K562 (cell line): Measurements from ENCODE around the gene FOXR1. TPM values are rescaled to one million over a fixed set of nuclear protein-coding genes. Genes with fewer than 3 reads are reported as not detected.

Experiments used
- ATAC-seq: fragments of 200-7000 bp; cut with Tn5 transposase; 3 replicates; pipeline ENCODE4 v1.9.1; 2020; ENCODE audit warnings: moderate library complexity
- BruUV-seq: library from RNA; stranded (reverse); fragments of 400-500 nt; replicated peaks from 2 replicates; lab custom pipeline; 2021; lab: Mats Ljungman, UMichigan
- CTCF ChIA-PET: fragments of 300-600 bp; formaldehyde crosslinking; extraction: SDS; loops from one replicate; lab custom pipeline; 2021; ENCODE audit warnings: low intra/inter-chr PET ratio; lab: Yijun Ruan, JAX
- POLR2A ChIA-PET: fragments of 300-600, 350-650 bp; sonication (Branson Sonifier 250); formaldehyde crosslinking; extraction: SDS; loops from one replicate; lab custom pipeline; 2021; ENCODE audit warnings: antibody characterized with exemption, inconsistent platforms; lab: Yijun Ruan, JAX
- DNase-seq, 4 experiments: peaks; one replicate each; pipeline versions ENCODE4 v3.0.0 to v3.0.0-alpha.2; 2011 to 2018; ENCODE audit warnings: low spot score in 3 of 4, mixed read lengths in 3 of 4; ENCODE audit errors: extremely low read depth in 1 of 4
- FAIRE-seq: peaks from 2 replicates; lab custom pipeline; 2011; peaks lifted over from hg19 to GRCh38; lab: Jason Lieb, UNC
- H2AFZ ChIP-seq: 2 replicates; pipeline ENCODE4 v1.6.0; 2011; ENCODE audit warnings: low read depth, low read length, control low read depth, inconsistent platforms
- H3K27ac ChIP-seq: fragments of 200-600 bp; 3 replicates; pipeline ENCODE4 v1.8.0; 2011; ENCODE audit warnings: low read depth, mild to moderate bottlenecking, control low read depth, inconsistent platforms, low read length, moderate library complexity, mixed read lengths; ENCODE audit errors: extremely low read depth
- H3K27me3 ChIP-seq, 2 experiments: fragments of 300-600 bp in 1 of 2; 2 replicates in 1 of 2; 3 replicates in 1 of 2; pipeline versions ENCODE4 v1.6.0 to v1.8.0; 2011; ENCODE audit warnings: inconsistent platforms in 2 of 2, low read length in 2 of 2, mild to moderate bottlenecking in 1 of 2, mixed read lengths in 1 of 2, moderate library complexity in 1 of 2; ENCODE audit not compliant: control insufficient read depth in 2 of 2, insufficient read depth in 2 of 2
- H3K36me3 ChIP-seq: fragments of 300-600 bp; 3 replicates; pipeline ENCODE4 v1.8.0; 2011; ENCODE audit warnings: mild to moderate bottlenecking, low read length, inconsistent platforms; ENCODE audit not compliant: control insufficient read depth, insufficient read depth
- H3K4me1 ChIP-seq, 2 experiments: fragments of 200-600 bp in 1 of 2; replicated peaks in 1 of 2; 2 replicates in 1 of 2; 3 replicates in 1 of 2; pipeline versions ENCODE4 v1.5.1 to v1.8.0; 2011; ENCODE audit warnings: inconsistent platforms in 2 of 2, low read length in 2 of 2, mild to moderate bottlenecking in 1 of 2, mixed read lengths in 1 of 2, moderate library complexity in 1 of 2; ENCODE audit not compliant: control insufficient read depth in 2 of 2, insufficient read depth in 2 of 2
- H3K4me2 ChIP-seq: 2 replicates; pipeline ENCODE4 v1.6.1; 2011; ENCODE audit warnings: low read length, control low read depth, inconsistent platforms, mixed read lengths; ENCODE audit not compliant: insufficient read depth
- H3K4me3 ChIP-seq: fragments of 200-600 bp; sonication (generic), shearing (Covaris generic); 2 replicates; pipeline ENCODE4 v1.5.1; 2016; ENCODE audit warnings: control low read depth, inconsistent platforms
- H3K79me2 ChIP-seq: fragments of 200-600 bp; 3 replicates; pipeline ENCODE4 v1.8.0; 2011; ENCODE audit warnings: low read length, inconsistent platforms; ENCODE audit not compliant: control insufficient read depth, insufficient read depth
- H3K9ac ChIP-seq, 2 experiments: 2 replicates each; pipeline versions ENCODE4 v1.6.0 to v1.6.1; 2011; ENCODE audit warnings: low read depth in 2 of 2, low read length in 2 of 2, control low read depth in 1 of 2, inconsistent platforms in 1 of 2, mild to moderate bottlenecking in 1 of 2, mixed read lengths in 1 of 2; ENCODE audit not compliant: insufficient read depth in 1 of 2
- H3K9me1 ChIP-seq: one replicate; pipeline ENCODE4 v1.6.0; 2011; ENCODE audit warnings: inconsistent platforms, mild to moderate bottlenecking, low read length, moderate library complexity; ENCODE audit not compliant: control insufficient read depth, insufficient read depth
- H3K9me3 ChIP-seq: replicated peaks from 2 replicates; pipeline ENCODE4 v1.5.1; 2011; ENCODE audit warnings: low read depth, low read length, inconsistent platforms; ENCODE audit not compliant: control insufficient read depth, insufficient read depth
- H4K20me1 ChIP-seq: replicated peaks from 2 replicates; pipeline ENCODE4 v1.6.1; 2011; ENCODE audit warnings: low read length, inconsistent platforms, mixed read lengths; ENCODE audit not compliant: control insufficient read depth, insufficient read depth
- ATF1 ChIP-seq, 2 experiments: fragments of 450-650 bp in 1 of 2; IDR thresholded peaks; 2 replicates each; pipeline ENCODE4 v1.6.1; 2016; ENCODE audit warnings: missing compliant biosample characterization in 1 of 2, missing genetic modification characterization in 1 of 2
- CEBPB ChIP-seq: fragments of 450-650 bp; IDR thresholded peaks from 2 replicates; pipeline ENCODE4 v1.6.1; 2016; ENCODE audit warnings: missing genetic modification characterization, missing compliant biosample characterization
- KLF1 ChIP-seq: fragments of 450-650 bp; IDR thresholded peaks from 2 replicates; pipeline ENCODE4 v1.6.1; 2016; ENCODE audit warnings: missing genetic modification characterization, missing compliant biosample characterization
- MAFK ChIP-seq: IDR thresholded peaks from 2 replicates; pipeline ENCODE4 v1.6.1; 2011; ENCODE audit warnings: low read length, improper control_type of control experiment
- POLR2A ChIP-seq: fragments of 450-650 bp; conservative IDR thresholded peaks from 2 replicates; pipeline ENCODE4 v1.6.1; 2016
- ZNF143 ChIP-seq: sonication (generic); formaldehyde crosslinking; IDR thresholded peaks from 2 replicates; pipeline ENCODE4 v1.9.0; 2022; ENCODE audit warnings: mild to moderate bottlenecking, missing genetic modification reagents
- ZNF316 ChIP-seq: fragments of 450-650 bp; IDR thresholded peaks from 2 replicates; pipeline ENCODE4 v1.6.1; 2016
- ZNF354B ChIP-seq: fragments of 250-450 bp; sonication (Bioruptor Pico); IDR thresholded peaks from 2 replicates; pipeline ENCODE4 v1.4.0; 2020
- WGBS: fragments of 100-300 bp; shearing (Covaris generic); methylation state at CpG from one replicate; pipeline ENCODE4 v1.1.6; 2016; ENCODE audit warnings: low coverage, mixed read lengths; ENCODE audit not compliant: insufficient coverage; ENCODE audit errors: missing lambda C conversion rate; 5-methylcytosine and 5-hydroxymethylcytosine counted together
- in situ Hi-C: fragments of 300-500 bp; cut with MboI; formaldehyde crosslinking; loops from 4 replicates; pipeline ENCODE4 v1.15.0; 2018; ENCODE audit warnings: inconsistent platforms, mixed read lengths
- intact Hi-C: fragments of 100-400 bp; cut with micrococcal nuclease; formaldehyde crosslinking; loops from 2 replicates; pipeline ENCODE4 v1.14.2; 2022
- polyA plus RNA-seq, 8 experiments: library from polyadenylated mRNA; depleted of rRNA in 4 of 8; stranded (reverse) in 5 of 8; unstranded in 3 of 8; fragments of >200 nt; fragmentation: Nextera tagmentation in 2 of 8; fragmentation: Illumina TruSeq in 1 of 8; extraction: Ambion mirVana in 2 of 8; extraction: Trizol in 1 of 8; gene quantifications; 2 replicates each; pipeline versions ENCODE4 v1.2.1 to v1.2.3, GENCODE V29; 2011 to 2014; ENCODE audit warnings: inconsistent platforms in 1 of 8, missing spikeins in 1 of 8
- total RNA-seq, 7 experiments: library from RNA; depleted of rRNA in 6 of 7; stranded (reverse); fragments of >200 nt in 6 of 7; fragmentation: Illumina TruSeq in 2 of 7; extraction: Trizol in 2 of 7; gene quantifications; 2 replicates each; pipeline versions ENCODE4 v1.2.1 to v1.2.3, GENCODE V29; 2011 to 2021; ENCODE audit warnings: low replicate concordance in 1 of 7
- TF ChIP-seq, protein P1 (sequence below): fragments of 200-800 bp; sonication (Bioruptor generic); IDR thresholded peaks from 2 replicates; pipeline ENCODE4 v1.6.1; 2017; ENCODE audit warnings: missing genetic modification characterization, missing compliant biosample characterization
- TF ChIP-seq, protein P2 (sequence below): fragments of 250-450 bp; sonication (Bioruptor Pico); IDR thresholded peaks from 2 replicates; pipeline ENCODE4 v1.8.0; 2022; ENCODE audit warnings: moderate library complexity, mild to moderate bottlenecking, inconsistent platforms
- TF ChIP-seq, protein P3 (sequence below): IDR thresholded peaks from 2 replicates; pipeline ENCODE4 v1.6.1; 2014; ENCODE audit warnings: antibody characterized with exemption

The FOXR1 gene
- total and polyA plus RNA-seq, 9 of the 15 experiments (the other 6 are each of a cell fraction or from before 2014, with no cell fraction given) = not detected

DNA sequence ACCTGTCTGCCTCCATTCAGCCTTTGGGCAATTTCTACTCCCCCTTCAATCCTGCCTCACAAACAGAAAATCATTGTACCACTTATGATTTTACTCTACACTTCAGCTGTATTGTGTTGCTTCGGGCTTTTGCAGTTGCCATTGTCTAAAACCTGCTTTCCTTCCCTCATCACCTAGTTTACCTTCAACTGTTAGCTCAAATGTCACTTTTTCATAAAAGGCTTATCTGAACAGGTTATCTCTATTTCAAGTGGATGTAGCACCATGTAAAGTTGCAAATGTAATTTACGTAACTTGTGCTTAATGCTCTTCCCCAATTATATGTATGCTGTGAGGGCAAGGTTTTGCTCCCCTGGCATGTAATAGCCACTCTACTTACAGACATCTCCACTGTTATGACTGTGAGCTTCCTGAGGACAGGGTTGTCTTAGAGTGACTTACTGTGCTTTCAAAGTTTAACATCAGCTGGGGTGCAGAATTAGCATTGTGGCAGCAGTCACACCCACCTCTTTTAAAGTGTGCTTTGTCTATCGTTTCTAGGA is 41.1 kb downstream of the FOXR1 start:
- no peaks in the 10 kb centered on the region; the same call in 1 of the 2 replicates for H3K9me3 ChIP-seq
- DNase-seq (peak in 1 of 4 experiments; percentile 9), ATAC-seq (no peak), FAIRE-seq (no peak)
- H3K27me3 ChIP-seq = no peaks in the 10 kb centered on the region
- H3K4me2 ChIP-seq = no peak overlapping the region
- BruUV-seq = no TSS peak
- ChIA-PET CTCF (no interaction called here), POLR2A (interaction anchor here (1.0 to 5.9 kb wide), 3 partner anchors 9 to 16 kb away, joined by 3 to 33 read pairs (median 4); no protein-coding TSS in a partner anchor)
- H4K20me1 ChIP-seq = no peaks in the 10 kb centered on the region
- H3K79me2 ChIP-seq = peaks cover 26% of the 10 kb centered on the region
- WGBS = 78% methylated on average over 3 of the region's 3 CpGs
- H3K9me1 ChIP-seq = no peaks in the 10 kb centered on the region
- no peak overlapping the region for H3K27ac ChIP-seq
- H3K4me3 ChIP-seq = no peak overlapping the region
- H3K36me3 ChIP-seq = peaks cover 69% of the 10 kb centered on the region
- TF ChIP-seq ATF1 (CRISPR knock-in tag; IDR thresholded peaks at IDR 0.05) (no peak), ATF1 (tag; IDR thresholded peaks at IDR 0.05) (no peak), ZNF316 (peak; percentile 47)
- H2AFZ ChIP-seq = no peak overlapping the region
- no peak overlapping the region for H3K9ac ChIP-seq
- in situ Hi-C loops = no loop called here
- intact Hi-C loops = no loop called here
- H3K4me1 ChIP-seq = peaks cover 3 to 6% of the 10 kb centered on the region in 2 experiments; a peak in 3 of 5 replicates

DNA sequence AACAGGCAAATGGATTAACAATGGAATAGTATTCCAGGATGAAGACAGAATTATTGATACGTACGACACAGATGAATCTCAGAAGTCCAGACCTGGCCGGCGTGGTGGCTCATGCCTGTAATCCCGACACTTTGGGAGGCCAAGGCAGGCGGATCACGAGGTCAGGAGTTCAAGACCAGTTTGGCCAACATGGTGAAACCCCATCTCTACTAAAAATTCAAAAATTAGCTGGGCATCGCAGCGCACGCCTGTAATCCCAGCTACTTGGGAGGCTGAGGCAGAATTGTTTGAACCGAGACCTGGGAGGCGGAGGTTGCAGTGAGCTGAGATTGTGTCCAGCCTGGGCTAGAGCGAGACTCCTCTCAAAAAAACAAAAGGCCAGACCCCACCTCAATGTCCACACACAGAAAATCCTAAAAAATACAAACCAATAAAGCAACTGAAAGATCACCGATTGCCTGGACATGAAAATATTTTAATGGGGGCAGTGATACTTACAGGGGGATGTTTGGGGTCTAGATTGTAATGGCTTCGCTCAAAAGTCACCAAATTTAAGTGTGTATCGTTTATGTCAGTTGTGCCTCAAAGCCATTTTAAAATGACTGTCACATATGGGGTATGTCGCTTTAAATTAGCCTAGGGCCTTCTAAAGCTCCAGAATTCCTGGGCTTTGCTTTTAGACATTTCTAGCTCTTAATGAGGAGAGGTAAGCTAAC is 42.8 kb downstream of the FOXR1 start:
- Histone ChIP-seq H3K27me3 (no peaks in the 10 kb centered on the region), H2AFZ (no peak overlapping the region), H3K4me1 (peaks cover 3 to 9% of the 10 kb centered on the region in 2 experiments; a peak in 3 of 5 replicates), H3K4me3 (no peak overlapping the region), H3K9me1 (no peaks in the 10 kb centered on the region), H3K9me3 (no peaks in the 10 kb centered on the region; the same call in 1 of the 2 replicates), H3K9ac (no peak overlapping the region), H4K20me1 (no peaks in the 10 kb centered on the region), H3K4me2 (no peak overlapping the region), H3K36me3 (peaks cover 72% of the 10 kb centered on the region), H3K27ac (no peak overlapping the region), H3K79me2 (peaks cover 40% of the 10 kb centered on the region)
- WGBS = 91% methylated on average over 17 of the region's 17 CpGs
- FAIRE-seq (no peak), ATAC-seq (no peak), DNase-seq (peak in 2 of 4 experiments; percentile 9 to 11)
- intact Hi-C loops = no loop called here
- ChIA-PET POLR2A (interaction anchor here (0.9 to 5.9 kb wide), 6 partner anchors 11 to 396 kb away, joined by 3 to 33 read pairs (median 8); no protein-coding TSS in a partner anchor), CTCF (no interaction called here)
- BruUV-seq = no TSS peak
- in situ Hi-C loops = no loop called here
- TF ChIP-seq CEBPB (tag) = peak; percentile 37; the same call in 1 of the 2 replicates
- TF ChIP-seq, protein P1, sequence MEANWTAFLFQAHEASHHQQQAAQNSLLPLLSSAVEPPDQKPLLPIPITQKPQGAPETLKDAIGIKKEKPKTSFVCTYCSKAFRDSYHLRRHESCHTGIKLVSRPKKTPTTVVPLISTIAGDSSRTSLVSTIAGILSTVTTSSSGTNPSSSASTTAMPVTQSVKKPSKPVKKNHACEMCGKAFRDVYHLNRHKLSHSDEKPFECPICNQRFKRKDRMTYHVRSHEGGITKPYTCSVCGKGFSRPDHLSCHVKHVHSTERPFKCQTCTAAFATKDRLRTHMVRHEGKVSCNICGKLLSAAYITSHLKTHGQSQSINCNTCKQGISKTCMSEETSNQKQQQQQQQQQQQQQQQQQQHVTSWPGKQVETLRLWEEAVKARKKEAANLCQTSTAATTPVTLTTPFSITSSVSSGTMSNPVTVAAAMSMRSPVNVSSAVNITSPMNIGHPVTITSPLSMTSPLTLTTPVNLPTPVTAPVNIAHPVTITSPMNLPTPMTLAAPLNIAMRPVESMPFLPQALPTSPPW (CRISPR knock-in tag) = no peak
- TF ChIP-seq, protein P2, sequence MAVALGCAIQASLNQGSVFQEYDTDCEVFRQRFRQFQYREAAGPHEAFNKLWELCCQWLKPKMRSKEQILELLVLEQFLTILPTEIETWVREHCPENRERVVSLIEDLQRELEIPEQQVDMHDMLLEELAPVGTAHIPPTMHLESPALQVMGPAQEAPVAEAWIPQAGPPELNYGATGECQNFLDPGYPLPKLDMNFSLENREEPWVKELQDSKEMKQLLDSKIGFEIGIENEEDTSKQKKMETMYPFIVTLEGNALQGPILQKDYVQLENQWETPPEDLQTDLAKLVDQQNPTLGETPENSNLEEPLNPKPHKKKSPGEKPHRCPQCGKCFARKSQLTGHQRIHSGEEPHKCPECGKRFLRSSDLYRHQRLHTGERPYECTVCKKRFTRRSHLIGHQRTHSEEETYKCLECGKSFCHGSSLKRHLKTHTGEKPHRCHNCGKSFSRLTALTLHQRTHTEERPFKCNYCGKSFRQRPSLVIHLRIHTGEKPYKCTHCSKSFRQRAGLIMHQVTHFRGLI (CRISPR knock-in tag) = no peak
- TF ChIP-seq MAFK = no peak
- TF ChIP-seq KLF1 (tag) = no peak
- TF ChIP-seq, protein P3, sequence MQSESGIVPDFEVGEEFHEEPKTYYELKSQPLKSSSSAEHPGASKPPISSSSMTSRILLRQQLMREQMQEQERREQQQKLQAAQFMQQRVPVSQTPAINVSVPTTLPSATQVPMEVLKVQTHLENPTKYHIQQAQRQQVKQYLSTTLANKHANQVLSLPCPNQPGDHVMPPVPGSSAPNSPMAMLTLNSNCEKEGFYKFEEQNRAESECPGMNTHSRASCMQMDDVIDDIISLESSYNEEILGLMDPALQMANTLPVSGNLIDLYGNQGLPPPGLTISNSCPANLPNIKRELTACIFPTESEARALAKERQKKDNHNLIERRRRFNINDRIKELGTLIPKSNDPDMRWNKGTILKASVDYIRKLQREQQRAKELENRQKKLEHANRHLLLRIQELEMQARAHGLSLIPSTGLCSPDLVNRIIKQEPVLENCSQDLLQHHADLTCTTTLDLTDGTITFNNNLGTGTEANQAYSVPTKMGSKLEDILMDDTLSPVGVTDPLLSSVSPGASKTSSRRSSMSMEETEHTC = no peak
- TF ChIP-seq ZNF143 (CRISPR knock-in tag) = no peak
- no peak for TF ChIP-seq ZNF354B (CRISPR knock-in tag)
- TF ChIP-seq POLR2A = peak; percentile 80
